Spinal cord (tissue), 10 donors: ENCODE measurements around the gene CIRBP. TPM values are rescaled to one million over a fixed set of nuclear protein-coding genes. Genes with fewer than 3 reads are reported as not detected.
"Not testable (repeated sequence)": the region's sequence is repeated elsewhere in the genome, so short reads cannot be mapped to it uniquely, and the experiment has no call there.

Experiments
- DNase-seq, 6 donors: peaks; one replicate each; pipeline versions ENCODE4 v3.0.0 to v3.0.0-alpha.2; 2013 to 2015; ENCODE audit warnings: low spot score in 6 of 6, low read depth in 4 of 6
- H3K27ac ChIP-seq: one replicate; pipeline ENCODE4 v1.5.1; 2013; ENCODE audit warnings: low read depth, low read length, control low read depth
- H3K27me3 ChIP-seq: one replicate; pipeline ENCODE4 v1.6.1; 2013; ENCODE audit warnings: low read length; ENCODE audit not compliant: control insufficient read depth, insufficient read depth
- H3K36me3 ChIP-seq: one replicate; pipeline ENCODE4 v1.6.1; 2013; ENCODE audit warnings: low read length; ENCODE audit not compliant: control insufficient read depth, insufficient read depth
- H3K4me1 ChIP-seq: one replicate; pipeline ENCODE4 v1.6.1; 2013; ENCODE audit warnings: low read length; ENCODE audit not compliant: control insufficient read depth, insufficient read depth
- H3K4me3 ChIP-seq: one replicate; pipeline ENCODE4 v1.5.1; 2013; ENCODE audit warnings: low read depth, low read length, control low read depth
- H3K9me3 ChIP-seq: one replicate; pipeline ENCODE4 v1.6.1; 2013; ENCODE audit warnings: low read length; ENCODE audit not compliant: control insufficient read depth, insufficient read depth
- WGBS: methylation state at CpG from one replicate; pipeline ENCODE4 v1.1.5; 2013; ENCODE audit warnings: missing lambda C conversion rate; ENCODE audit not compliant: insufficient coverage; 5-methylcytosine and 5-hydroxymethylcytosine counted together
- polyA plus RNA-seq, 2 donors: library from polyadenylated mRNA; unstranded; fragments of 120-200 nt; gene quantifications; one replicate each; pipeline ENCODE4 v1.2.1, GENCODE V29; 2013; ENCODE audit not compliant: insufficient read length in 2 of 2
- total RNA-seq, 2 donors: library from RNA; depleted of rRNA in 1 of 2; stranded (reverse); fragments of 120-200 nt in 1 of 2; fragments of >200 nt in 1 of 2; gene quantifications; one replicate each; pipeline versions ENCODE4 v1.2.3 to v1.2.4, GENCODE V29; 2013 to 2014
- donor health status: healthy.

CIRBP gene
- total and polyA plus RNA-seq, 4 donors, result 323 to 821 (median 625) TPM

DNA sequence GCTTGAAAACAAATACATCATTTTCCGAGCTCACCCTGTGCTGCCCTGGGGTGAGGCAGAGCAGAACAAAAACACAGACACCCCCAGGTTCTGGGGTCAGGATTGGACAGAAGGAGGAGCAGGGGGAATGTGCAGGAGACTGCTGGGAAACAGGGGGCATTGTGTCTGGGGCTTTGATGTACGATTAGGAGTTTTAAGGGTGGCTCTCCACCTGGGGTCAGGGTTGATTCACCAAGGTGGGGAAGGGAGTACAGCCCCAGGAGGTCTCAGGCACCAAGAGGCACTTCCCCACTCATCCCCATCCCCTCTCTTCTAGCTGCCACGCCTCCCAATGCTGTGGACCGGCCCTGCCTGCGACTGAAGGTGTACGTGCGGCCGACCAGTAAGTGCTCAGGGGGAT is 29.1 kb downstream of the CIRBP start:
- peaks cover 72% of the 10 kb centered on the region for H3K36me3 ChIP-seq
- WGBS, result 88% methylated on average over 6 of the region's 8 CpGs
- H3K27me3 ChIP-seq, result no peaks in the 10 kb centered on the region
- no peak for DNase-seq
- peaks cover 30% of the 10 kb centered on the region for H3K4me1 ChIP-seq
- no peaks in the 10 kb centered on the region for H3K9me3 ChIP-seq
- no peak overlapping the region for H3K4me3 ChIP-seq
- H3K27ac ChIP-seq, result no peak overlapping the region

DNA sequence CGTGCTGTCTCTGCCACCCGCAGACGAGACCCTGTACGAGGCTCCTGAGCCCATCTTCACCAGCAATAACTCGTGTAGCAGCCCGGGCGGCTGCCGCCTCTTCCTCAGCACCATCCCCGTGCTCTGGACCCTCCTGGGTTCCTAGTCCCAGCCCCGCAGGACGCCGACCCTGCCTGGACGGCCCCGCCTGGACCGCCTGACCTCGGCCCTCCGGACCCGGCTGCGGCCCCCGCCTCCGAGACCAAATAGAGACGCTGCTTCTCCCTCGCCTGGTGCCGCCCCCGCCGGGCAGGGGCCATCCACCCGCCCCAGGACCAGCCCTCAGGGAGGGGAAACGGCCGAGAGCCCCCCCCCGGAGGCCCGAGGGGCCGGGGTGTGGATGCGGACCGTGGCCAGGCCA is 30.7 kb downstream of the CIRBP start:
- DNase-seq, result no peak
- Histone ChIP-seq H3K27ac (no peak overlapping the region), H3K36me3 (peaks cover 59% of the 10 kb centered on the region)

DNA sequence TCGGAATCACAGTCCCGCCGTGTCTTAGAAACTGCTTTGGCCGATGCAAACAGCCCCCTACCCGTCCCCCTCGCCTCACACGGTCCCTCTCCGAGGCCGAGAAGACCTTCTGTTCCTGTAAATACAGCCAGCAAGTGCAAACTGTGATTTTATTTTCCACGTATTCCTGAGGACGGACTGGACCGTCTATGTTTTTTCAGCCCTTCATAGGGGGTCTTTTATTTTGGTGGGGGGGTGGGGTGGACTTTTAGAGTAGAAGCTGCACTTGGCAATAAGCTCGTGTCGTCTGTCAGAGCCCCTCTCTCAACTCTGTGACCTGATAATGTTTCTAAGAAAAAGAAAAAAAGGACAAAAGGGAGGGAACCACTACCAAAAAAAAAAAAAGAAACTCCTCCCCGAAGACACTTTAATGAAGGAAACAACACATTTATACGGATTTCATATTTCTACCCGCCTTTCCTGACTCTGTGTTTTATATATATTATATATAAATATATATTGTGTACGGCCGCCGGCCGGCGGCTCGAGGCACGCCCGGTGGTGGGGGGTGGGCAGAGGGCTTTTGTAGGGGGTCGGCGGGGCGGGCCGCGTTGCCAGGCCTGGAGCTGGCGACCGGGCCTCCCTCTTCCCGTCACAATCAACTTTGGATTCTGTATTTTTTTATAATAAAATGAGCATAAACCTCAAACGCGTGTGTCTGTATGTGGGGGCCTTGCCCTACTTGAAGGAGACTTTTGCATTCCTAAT is 31.8 kb downstream of the CIRBP start:
- DNase-seq, result no peak
- Histone ChIP-seq H3K36me3 (peaks cover 51% of the 10 kb centered on the region), H3K4me3 (no peak overlapping the region), H3K9me3 (no peaks in the 10 kb centered on the region), H3K27ac (no peak overlapping the region), H3K27me3 (no peaks in the 10 kb centered on the region), H3K4me1 (peaks cover 22% of the 10 kb centered on the region)
- 75% methylated on average over 10 of the region's 35 CpGs for WGBS

More for the DNA sequence above, 30.7 kb downstream of the CIRBP start:
- H3K27me3 ChIP-seq, result no peaks in the 10 kb centered on the region
- peaks cover 30% of the 10 kb centered on the region for H3K4me1 ChIP-seq
- 84% methylated on average over 31 of the region's 34 CpGs for WGBS
- H3K9me3 ChIP-seq, result no peaks in the 10 kb centered on the region
- no peak overlapping the region for H3K4me3 ChIP-seq

DNA sequence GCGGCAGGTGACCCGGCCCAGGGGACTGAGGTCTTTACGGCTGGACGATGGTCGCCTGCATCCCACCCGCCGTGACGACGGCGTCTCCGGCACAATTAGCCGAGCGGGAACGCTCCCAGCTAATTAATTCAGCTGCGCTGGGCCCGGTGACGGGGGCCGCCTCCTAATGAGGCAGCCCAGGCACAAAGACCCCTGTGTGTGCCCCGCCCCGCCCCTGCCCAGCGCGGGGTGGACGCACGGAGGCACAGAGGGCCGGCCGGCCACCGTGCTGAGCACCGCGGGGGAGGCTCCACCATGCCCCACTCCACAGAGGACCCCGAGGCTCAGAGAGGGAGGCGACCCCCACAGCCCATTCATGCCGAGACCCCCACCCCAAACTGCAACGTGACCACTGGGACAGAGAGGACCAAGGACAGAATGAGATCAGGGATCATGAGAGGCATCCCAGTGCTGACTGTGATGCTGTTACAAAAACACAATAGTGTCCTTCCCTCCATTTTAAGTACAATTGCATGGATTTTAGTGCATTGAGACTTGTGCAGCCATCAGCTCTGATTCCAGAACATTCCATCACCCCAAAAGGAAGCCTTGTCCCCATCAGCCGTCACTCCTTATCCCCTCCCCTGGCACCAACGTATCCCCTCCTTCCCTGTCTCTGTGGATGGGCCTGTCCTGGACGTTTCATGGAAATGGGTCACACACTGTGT is 33.6 kb downstream of the CIRBP start:
- peak in 4 of 6 donors; percentile 48 to 89 (median 76) for DNase-seq

DNA sequence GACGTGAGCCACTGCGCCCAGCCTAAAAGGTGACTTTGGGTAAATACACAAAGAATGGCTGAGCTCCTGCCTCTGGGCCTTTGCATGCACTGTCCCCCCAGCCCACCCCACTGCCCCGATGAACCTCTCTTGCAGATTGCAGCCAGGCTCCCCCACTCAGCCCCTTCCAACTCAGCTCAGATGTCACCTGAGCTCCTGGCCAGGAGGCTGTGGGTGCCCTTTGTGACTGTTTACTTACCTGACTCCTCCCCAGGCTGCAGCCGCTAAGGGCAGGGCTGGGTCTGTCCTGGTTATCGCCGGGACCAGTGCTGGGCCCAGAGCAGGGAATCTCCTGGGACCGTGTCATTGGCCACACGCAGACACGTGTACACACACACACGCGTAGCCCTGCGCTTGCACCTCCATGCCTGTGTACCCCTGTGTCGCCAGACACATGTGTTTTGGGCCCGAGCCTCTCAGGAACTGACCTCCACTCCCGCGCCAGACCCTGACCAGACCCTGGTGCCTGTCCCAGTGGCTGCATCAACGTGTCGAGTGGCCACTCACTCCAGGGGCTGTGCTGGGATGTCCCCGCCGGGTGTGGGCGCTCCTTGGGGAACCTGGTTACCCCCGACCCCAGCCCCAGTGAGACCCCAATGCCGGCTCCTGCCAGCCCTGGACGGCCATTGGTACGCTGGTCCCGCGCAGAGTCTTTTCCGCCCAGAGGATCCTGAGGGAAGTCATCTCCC is 35.2 kb downstream of the CIRBP start:
- WGBS, result 92% methylated on average over 28 of the region's 28 CpGs
- no peak overlapping the region for H3K27ac ChIP-seq
- H3K4me3 ChIP-seq, result no peak overlapping the region

More for the DNA sequence above, 33.6 kb downstream of the CIRBP start:
- Histone ChIP-seq H3K27ac (peak overlapping the region; percentile 84), H3K4me1 (peaks cover 22% of the 10 kb centered on the region), H3K4me3 (peak overlapping the region; percentile 24), H3K27me3 (no peaks in the 10 kb centered on the region), H3K36me3 (peaks cover 35% of the 10 kb centered on the region), H3K9me3 (no peaks in the 10 kb centered on the region)
- WGBS, result 15% methylated on average over 22 of the region's 36 CpGs

DNA sequence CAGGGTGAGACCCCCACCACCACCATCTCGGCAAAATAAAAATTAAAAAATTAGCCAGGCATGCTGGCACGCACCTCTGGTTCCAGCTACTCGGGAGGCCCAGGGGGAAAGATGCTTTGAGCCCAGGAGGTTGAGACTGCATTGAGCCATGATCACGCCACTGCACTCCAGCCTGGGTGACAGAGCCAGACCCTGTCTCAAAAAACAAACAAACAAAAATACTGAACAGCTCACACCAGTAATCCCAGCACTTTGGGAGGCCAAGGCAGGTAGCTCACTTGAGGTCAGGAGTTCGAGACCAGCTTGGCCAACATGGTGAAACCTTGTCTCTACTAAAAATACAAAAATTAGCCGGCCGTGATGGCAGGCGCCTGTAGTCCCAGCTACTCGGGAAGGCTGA is 36.2 kb downstream of the CIRBP start:
- DNase-seq, H3K27me3 ChIP-seq, H3K27ac ChIP-seq, H3K4me3 ChIP-seq, H3K36me3 ChIP-seq, H3K9me3 ChIP-seq: not testable (repeated sequence)
- 94% methylated on average over 3 of the region's 9 CpGs for WGBS
- peaks cover 25% of the 10 kb centered on the region for H3K4me1 ChIP-seq

More for the DNA sequence above, 35.2 kb downstream of the CIRBP start:
- no peaks in the 10 kb centered on the region for H3K27me3 ChIP-seq
- H3K4me1 ChIP-seq, result peaks cover 22% of the 10 kb centered on the region
- DNase-seq, result no peak
- peaks cover 19% of the 10 kb centered on the region for H3K36me3 ChIP-seq
- H3K9me3 ChIP-seq, result no peaks in the 10 kb centered on the region

DNA sequence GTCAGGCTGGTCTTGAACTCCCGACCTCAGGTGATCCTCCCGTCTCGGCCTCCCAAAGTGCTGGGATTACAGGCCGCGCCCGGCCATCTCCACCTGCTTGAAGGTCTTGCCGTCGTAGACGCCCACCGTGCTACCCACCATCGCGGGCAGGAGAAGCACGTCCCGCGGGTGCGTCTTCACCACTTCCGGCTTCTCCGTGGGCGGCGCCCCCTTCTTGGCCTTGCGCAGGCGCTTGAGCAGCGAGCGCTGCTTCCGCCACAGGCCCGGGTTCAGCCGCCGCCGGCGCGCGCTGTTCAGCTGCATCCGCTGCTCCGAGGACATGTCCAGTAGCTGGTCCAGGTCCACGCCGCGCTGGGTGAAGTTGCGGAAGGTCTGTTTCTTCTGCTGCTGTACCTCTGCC is 38.2 kb downstream of the CIRBP start:
- Histone ChIP-seq H3K27ac (no peak overlapping the region), H3K9me3 (no peaks in the 10 kb centered on the region), H3K36me3 (peaks cover 11% of the 10 kb centered on the region), H3K4me1 (peaks cover 19% of the 10 kb centered on the region), H3K27me3 (no peaks in the 10 kb centered on the region), H3K4me3 (no peak overlapping the region)
- no peak for DNase-seq
- WGBS, result 96% methylated on average over 35 of the region's 38 CpGs

DNA sequence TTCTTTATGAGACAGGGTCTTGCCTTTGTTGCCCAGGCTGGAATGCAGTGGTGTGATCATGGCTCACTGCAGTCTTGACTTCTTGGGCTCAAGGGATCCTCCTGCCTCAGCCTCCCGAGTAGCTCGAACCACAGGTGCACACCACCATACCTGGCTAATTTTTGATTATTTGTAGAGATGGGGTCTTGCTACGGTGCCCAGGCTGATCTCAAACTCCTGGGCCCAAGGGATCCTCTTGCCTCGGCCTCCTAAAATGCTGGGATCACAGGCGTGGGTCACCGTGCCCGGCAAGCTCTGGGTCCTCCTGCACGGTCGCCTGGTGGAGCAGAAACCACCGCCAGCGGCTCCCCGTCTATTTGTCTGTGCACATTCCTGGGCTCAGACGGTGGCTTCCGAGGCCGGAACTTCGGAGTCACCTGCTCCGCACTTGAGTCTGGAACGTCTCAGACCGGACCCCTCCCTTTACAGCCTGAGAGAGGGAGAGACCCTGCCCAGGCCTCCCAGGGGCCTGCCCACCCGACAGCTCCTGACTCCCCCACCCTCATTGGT is 38.7 kb downstream of the CIRBP start:
- H3K4me1 ChIP-seq, result peaks cover 14% of the 10 kb centered on the region
- no peak overlapping the region for H3K27ac ChIP-seq
- no peaks in the 10 kb centered on the region for H3K27me3 ChIP-seq
- H3K9me3 ChIP-seq, result no peaks in the 10 kb centered on the region
- no peak overlapping the region for H3K4me3 ChIP-seq
- H3K36me3 ChIP-seq, result peaks cover 11% of the 10 kb centered on the region
- no peak for DNase-seq
- WGBS, result 95% methylated on average over 17 of the region's 20 CpGs

DNA sequence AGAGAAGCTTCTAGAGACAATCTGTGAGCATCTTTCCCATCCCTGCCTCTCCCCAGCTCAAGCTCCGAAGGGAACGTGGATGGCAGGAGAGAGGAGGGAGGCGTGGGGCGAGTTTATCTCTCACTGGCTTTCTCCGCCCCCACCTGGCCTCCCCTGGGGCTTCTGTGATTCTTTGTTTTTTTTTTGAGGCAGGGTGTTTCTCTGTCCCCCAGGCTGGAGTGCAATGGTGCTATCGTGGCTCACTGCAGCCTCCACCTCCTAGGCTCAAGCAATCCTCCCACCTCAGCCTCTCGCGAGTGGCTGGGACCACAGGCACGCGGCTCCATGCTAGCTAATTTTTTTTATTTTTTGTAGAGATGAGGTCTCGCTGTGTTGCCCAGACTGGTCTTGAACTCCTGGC is 39.6 kb downstream of the CIRBP start:
- no peak overlapping the region for H3K4me3 ChIP-seq
- H3K9me3 ChIP-seq, result no peaks in the 10 kb centered on the region
- peaks cover 11% of the 10 kb centered on the region for H3K4me1 ChIP-seq
- no peaks in the 10 kb centered on the region for H3K27me3 ChIP-seq
- no peak overlapping the region for H3K27ac ChIP-seq
- peaks cover 15% of the 10 kb centered on the region for H3K36me3 ChIP-seq
- no peak for DNase-seq
- 85% methylated on average over 3 of the region's 11 CpGs for WGBS
